ENCODE results near the gene SLC19A1. TPM values are rescaled to one million over a fixed set of nuclear protein-coding genes. Genes with fewer than 3 reads are reported as not detected.

The SLC19A1 gene
- total RNA-seq, 4 donors from 2014 or later = 2.8 to 10.0 (median 6.6) TPM

GRCh38 chr21:45525153-45525909 lies 16.9 kb downstream of the SLC19A1 start:
- Histone ChIP-seq H3K4me3 (no peak overlapping the region), H3K4me1 (no peaks in the 10 kb centered on the region), H3K27ac (replicated peaks in 1 of 4) (no peak overlapping the region), H3K9me3 (peaks cover 0 to 21% (median 10%) of the 10 kb centered on the region in 4 donors), H3K27me3 (no peaks in the 10 kb centered on the region), H3K36me3 (peaks cover 0 to 24% (median 11%) of the 10 kb centered on the region in 4 donors)
- intact Hi-C loops (cut with DNase I) = no loop called here
- no peak for DNase-seq (ENCODE audit: extremely low spot score)
- 89% methylated on average over 22 of the region's 29 CpGs for WGBS
- no peak for TF ChIP-seq POLR2AphosphoS5 (IDR thresholded peaks at IDR 0.05)
- no peak for TF ChIP-seq EP300 (IDR thresholded peaks at IDR 0.05)
- TF ChIP-seq POLR2A (IDR thresholded peaks at IDR 0.05; ENCODE audit: low read depth) = no peak
- TF ChIP-seq CTCF (IDR thresholded peaks at IDR 0.05) = no peak

GRCh38 chr21:45524756-45525152 lies 17.5 kb downstream of the SLC19A1 start:
- peaks cover 0 to 18% (median 9%) of the 10 kb centered on the region in 4 donors for H3K36me3 ChIP-seq
- H3K27ac ChIP-seq (replicated peaks in 1 of 4) = no peak overlapping the region
- H3K9me3 ChIP-seq = peaks cover 0 to 25% (median 15%) of the 10 kb centered on the region in 4 donors
- WGBS = 97% methylated on average over 5 of the region's 11 CpGs
- no peaks in the 10 kb centered on the region for H3K27me3 ChIP-seq
- DNase-seq (ENCODE audit: extremely low spot score) = no peak
- intact Hi-C loops (cut with DNase I) = no loop called here
- no peak overlapping the region for H3K4me3 ChIP-seq
- TF ChIP-seq EP300 (IDR thresholded peaks at IDR 0.05) (no peak), POLR2A (IDR thresholded peaks at IDR 0.05; ENCODE audit: low read depth) (no peak)
- H3K4me1 ChIP-seq = no peaks in the 10 kb centered on the region

- H3K27ac ChIP-seq (replicated peaks in 1 of 4) = no peak overlapping the region
- no peak for DNase-seq (ENCODE audit: extremely low spot score)
- peaks cover 0 to 37% (median 27%) of the 10 kb centered on the region in 4 donors for H3K9me3 ChIP-seq
- intact Hi-C loops (cut with DNase I) = no loop called here
- H3K27me3 ChIP-seq = no peaks in the 10 kb centered on the region
- TF ChIP-seq POLR2AphosphoS5 (IDR thresholded peaks at IDR 0.05) = no peak
- no peak for TF ChIP-seq POLR2A (IDR thresholded peaks at IDR 0.05; ENCODE audit: low read depth)
- no peak for TF ChIP-seq CTCF (IDR thresholded peaks at IDR 0.05)
- no peak for TF ChIP-seq EP300 (IDR thresholded peaks at IDR 0.05)
- no peaks in the 10 kb centered on the region for H3K4me1 ChIP-seq
- no peak overlapping the region for H3K4me3 ChIP-seq
- H3K36me3 ChIP-seq = peaks cover 0 to 15% (median 4%) of the 10 kb centered on the region in 4 donors
- 97% methylated on average over 10 of the region's 16 CpGs for WGBS
Observed at GRCh38 chr21:45523411-45524101, 18.7 kb downstream of the SLC19A1 start.

- WGBS = 97% methylated on average over 6 of the region's 6 CpGs
- no peaks in the 10 kb centered on the region for H3K4me1 ChIP-seq
- H3K4me3 ChIP-seq = no peak overlapping the region
- no peak for TF ChIP-seq POLR2A (IDR thresholded peaks at IDR 0.05; ENCODE audit: low read depth)
- TF ChIP-seq EP300 (IDR thresholded peaks at IDR 0.05) = no peak
- no peak for TF ChIP-seq POLR2AphosphoS5 (IDR thresholded peaks at IDR 0.05)
- TF ChIP-seq CTCF (IDR thresholded peaks at IDR 0.05) = no peak
- H3K36me3 ChIP-seq = peaks cover 0 to 15% (median 4%) of the 10 kb centered on the region in 4 donors
- no peak for DNase-seq (ENCODE audit: extremely low spot score)
- intact Hi-C loops (cut with DNase I) = no loop called here
- H3K27me3 ChIP-seq = no peaks in the 10 kb centered on the region
- peaks cover 0 to 41% (median 33%) of the 10 kb centered on the region in 4 donors for H3K9me3 ChIP-seq
- no peak overlapping the region for H3K27ac ChIP-seq (replicated peaks in 1 of 4)
Observed at GRCh38 chr21:45522986-45523385, 19.3 kb downstream of the SLC19A1 start.

GRCh38 chr21:45522381-45522780 lies 19.9 kb downstream of the SLC19A1 start:
- no peak for DNase-seq (ENCODE audit: extremely low spot score)
- peaks cover 0 to 15% (median 4%) of the 10 kb centered on the region in 4 donors for H3K36me3 ChIP-seq
- TF ChIP-seq EP300 (IDR thresholded peaks at IDR 0.05) (no peak), CTCF (IDR thresholded peaks at IDR 0.05) (no peak), POLR2A (IDR thresholded peaks at IDR 0.05; ENCODE audit: low read depth) (no peak), POLR2AphosphoS5 (IDR thresholded peaks at IDR 0.05) (no peak)

More at GRCh38 chr21:45522381-45522780, 19.9 kb downstream of the SLC19A1 start:
- Histone ChIP-seq H3K4me3 (no peak overlapping the region), H3K4me1 (no peaks in the 10 kb centered on the region), H3K27me3 (no peaks in the 10 kb centered on the region), H3K27ac (replicated peaks in 1 of 4) (no peak overlapping the region), H3K9me3 (peaks cover 0 to 41% (median 37%) of the 10 kb centered on the region in 4 donors)
- intact Hi-C loops (cut with DNase I) = no loop called here
- 90% methylated on average over 6 of the region's 6 CpGs for WGBS
